GM23338 (cell line): Measurements from ENCODE around the gene TRIM67. TPM values are rescaled to one million over a fixed set of nuclear protein-coding genes. Genes with fewer than 3 reads are reported as not detected.

ENCODE experiments used
- ATAC-seq: fragments of 200-7000 bp; cut with Tn5 transposase; 3 replicates; pipeline ENCODE4 v1.9.1; 2020
- DNase-seq: peaks from one replicate; pipeline ENCODE4 v3.0.0-alpha.2; 2015; ENCODE audit warnings: low spot score
- H2AFZ ChIP-seq: fragments of 200-600 bp; sonication (generic); 2 replicates; pipeline ENCODE4 v1.8.0; 2016; ENCODE audit warnings: antibody characterized with exemption, mild to moderate bottlenecking, moderate library complexity
- H3F3A ChIP-seq: fragments of 200-600 bp; sonication (generic); replicated peaks from 2 replicates; pipeline ENCODE4 v1.8.0; 2017; ENCODE audit warnings: antibody characterized with exemption, mixed run types, low read depth
- H3K27ac ChIP-seq: fragments of 200-600 bp; sonication (generic); 2 replicates; pipeline ENCODE4 v1.6.1; 2016; ENCODE audit warnings: low read depth
- H3K27me3 ChIP-seq: fragments of 200-600 bp; sonication (generic); 2 replicates; pipeline ENCODE4 v1.8.0; 2016; ENCODE audit warnings: mild to moderate bottlenecking, mixed run types, moderate library complexity; ENCODE audit not compliant: insufficient read depth
- H3K36me3 ChIP-seq: fragments of 200-600 bp; sonication (generic); 2 replicates; pipeline ENCODE4 v1.8.0; 2016; ENCODE audit warnings: mild to moderate bottlenecking; ENCODE audit not compliant: insufficient read depth
- H3K4me1 ChIP-seq: fragments of 200-600 bp; sonication (generic); 2 replicates; pipeline ENCODE4 v1.8.0; 2016; ENCODE audit warnings: mild to moderate bottlenecking, moderate library complexity; ENCODE audit not compliant: insufficient read depth
- H3K4me2 ChIP-seq: fragments of 200-600 bp; sonication (generic); 2 replicates; pipeline ENCODE4 v1.7.1; 2017; ENCODE audit warnings: mixed run types
- H3K4me3 ChIP-seq: fragments of 200-600 bp; sonication (generic); 2 replicates; pipeline ENCODE4 v1.6.1; 2016; ENCODE audit warnings: mixed run types
- H3K79me2 ChIP-seq: fragments of 200-600 bp; sonication (generic); replicated peaks from 2 replicates; pipeline ENCODE4 v1.8.0; 2017; ENCODE audit warnings: mild to moderate bottlenecking; ENCODE audit not compliant: insufficient read depth
- H3K9me2 ChIP-seq: fragments of 200-600 bp; sonication (generic); 2 replicates; pipeline ENCODE4 v1.8.0; 2017; ENCODE audit not compliant: insufficient read depth
- H4K20me1 ChIP-seq: fragments of 200-600 bp; sonication (generic); replicated peaks from 2 replicates; pipeline ENCODE4 v1.8.0; 2017; ENCODE audit warnings: mild to moderate bottlenecking; ENCODE audit not compliant: insufficient read depth
- H3K27ac Mint-ChIP-seq: 2 replicates; pipeline ENCODE4 v1.8.0; 2020; ENCODE audit warnings: inconsistent platforms, mild to moderate bottlenecking, moderate library complexity, mixed read lengths
- H3K27me3 Mint-ChIP-seq: 3 replicates; pipeline ENCODE4 v1.8.0; 2022; ENCODE audit warnings: low read depth, mild to moderate bottlenecking, moderate library complexity, mixed read lengths, inconsistent platforms; ENCODE audit not compliant: insufficient read depth, poor library complexity
- H3K36me3 Mint-ChIP-seq: 3 replicates; pipeline ENCODE4 v1.8.0; 2021; ENCODE audit warnings: low read depth, mild to moderate bottlenecking, inconsistent platforms, moderate library complexity, mixed read lengths
- H3K4me1 Mint-ChIP-seq: 3 replicates; pipeline ENCODE4 v1.8.0; 2020; ENCODE audit warnings: mild to moderate bottlenecking, inconsistent platforms, mixed read lengths
- H3K4me3 Mint-ChIP-seq: 3 replicates; pipeline ENCODE4 v1.8.0; 2021; ENCODE audit warnings: moderate library complexity, mild to moderate bottlenecking, inconsistent platforms, mixed read lengths
- H3K9me3 Mint-ChIP-seq: 3 replicates; pipeline ENCODE4 v1.8.0; 2020; ENCODE audit warnings: moderate library complexity, mild to moderate bottlenecking, inconsistent platforms, mixed read lengths
- CREB1 ChIP-seq: fragments of 250-450 bp; sonication (Bioruptor Pico); IDR thresholded peaks from 2 replicates; pipeline ENCODE4 v1.5.0; 2020; ENCODE audit warnings: low read depth, mild to moderate bottlenecking, moderate library complexity
- EZH2phosphoT487 ChIP-seq: fragments of 200-600 bp; sonication (generic); IDR thresholded peaks from one replicate; pipeline ENCODE4 v1.8.1; 2018; ENCODE audit warnings: antibody characterized with exemption; ENCODE audit not compliant: unreplicated experiment
- POLR2AphosphoS5 ChIP-seq: IDR thresholded peaks from 2 replicates; pipeline ENCODE4 v1.6.1; 2016; ENCODE audit warnings: antibody characterized with exemption, low read depth
- ZNF114 ChIP-seq: fragments of 250-450 bp; sonication (Bioruptor Pico); IDR thresholded peaks from 2 replicates; pipeline ENCODE4 v1.5.0; 2020; ENCODE audit warnings: mild to moderate bottlenecking, moderate library complexity
- ZNF331 ChIP-seq: fragments of 250-450 bp; sonication (Bioruptor Pico); IDR thresholded peaks from 2 replicates; pipeline ENCODE4 v1.5.0; 2020; ENCODE audit warnings: low read depth, mild to moderate bottlenecking, moderate library complexity
- polyA plus RNA-seq: library from polyadenylated mRNA; unstranded; fragments of >200 nt; fragmentation: Nextera tagmentation; extraction: Ambion mirVana; gene quantifications from 2 replicates; pipeline ENCODE4 v1.2.1, GENCODE V29; 2016
- total RNA-seq: library from RNA; depleted of rRNA; stranded (reverse); fragments of >200 nt; shearing (Covaris generic); gene quantifications from 2 replicates; pipeline ENCODE4 v1.2.3, GENCODE V29; 2014
- TF ChIP-seq, protein P1 (sequence below): fragments of 250-450 bp; sonication (Bioruptor Pico); IDR thresholded peaks from 2 replicates; pipeline ENCODE4 v1.5.0; 2020; ENCODE audit warnings: mild to moderate bottlenecking, moderate library complexity

TRIM67 gene
- total and polyA plus RNA-seq, 2 experiments from 2014 or later: 0.03 TPM; not detected in 1

DNA sequence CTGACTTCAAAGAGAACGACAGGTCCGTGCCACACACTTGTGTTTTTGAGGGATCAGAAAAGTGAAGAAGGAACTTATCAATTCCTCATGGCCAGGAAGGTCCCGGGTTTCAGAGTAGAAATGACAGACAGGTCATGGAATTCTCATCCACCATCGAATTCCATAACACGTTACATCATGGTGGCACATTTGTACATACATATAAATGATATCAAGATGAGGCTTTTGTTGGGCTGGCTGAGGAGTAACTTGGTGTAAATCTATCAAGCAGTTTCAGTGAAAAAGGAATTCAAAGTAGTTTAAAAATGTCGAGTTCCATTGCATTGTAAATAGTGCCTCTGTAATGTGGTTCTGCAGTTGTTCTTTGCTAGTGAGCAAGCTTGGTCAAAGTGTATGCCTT, 56.2 kb downstream of the TRIM67 start:
- no peak overlapping the region for H3K4me3 ChIP-seq
- TF ChIP-seq EZH2phosphoT487 (no peak), CREB1 (CRISPR knock-in tag) (no peak), ZNF331 (CRISPR knock-in tag) (no peak), ZNF114 (CRISPR knock-in tag) (no peak), POLR2AphosphoS5 (no peak)
- TF ChIP-seq, protein P1, sequence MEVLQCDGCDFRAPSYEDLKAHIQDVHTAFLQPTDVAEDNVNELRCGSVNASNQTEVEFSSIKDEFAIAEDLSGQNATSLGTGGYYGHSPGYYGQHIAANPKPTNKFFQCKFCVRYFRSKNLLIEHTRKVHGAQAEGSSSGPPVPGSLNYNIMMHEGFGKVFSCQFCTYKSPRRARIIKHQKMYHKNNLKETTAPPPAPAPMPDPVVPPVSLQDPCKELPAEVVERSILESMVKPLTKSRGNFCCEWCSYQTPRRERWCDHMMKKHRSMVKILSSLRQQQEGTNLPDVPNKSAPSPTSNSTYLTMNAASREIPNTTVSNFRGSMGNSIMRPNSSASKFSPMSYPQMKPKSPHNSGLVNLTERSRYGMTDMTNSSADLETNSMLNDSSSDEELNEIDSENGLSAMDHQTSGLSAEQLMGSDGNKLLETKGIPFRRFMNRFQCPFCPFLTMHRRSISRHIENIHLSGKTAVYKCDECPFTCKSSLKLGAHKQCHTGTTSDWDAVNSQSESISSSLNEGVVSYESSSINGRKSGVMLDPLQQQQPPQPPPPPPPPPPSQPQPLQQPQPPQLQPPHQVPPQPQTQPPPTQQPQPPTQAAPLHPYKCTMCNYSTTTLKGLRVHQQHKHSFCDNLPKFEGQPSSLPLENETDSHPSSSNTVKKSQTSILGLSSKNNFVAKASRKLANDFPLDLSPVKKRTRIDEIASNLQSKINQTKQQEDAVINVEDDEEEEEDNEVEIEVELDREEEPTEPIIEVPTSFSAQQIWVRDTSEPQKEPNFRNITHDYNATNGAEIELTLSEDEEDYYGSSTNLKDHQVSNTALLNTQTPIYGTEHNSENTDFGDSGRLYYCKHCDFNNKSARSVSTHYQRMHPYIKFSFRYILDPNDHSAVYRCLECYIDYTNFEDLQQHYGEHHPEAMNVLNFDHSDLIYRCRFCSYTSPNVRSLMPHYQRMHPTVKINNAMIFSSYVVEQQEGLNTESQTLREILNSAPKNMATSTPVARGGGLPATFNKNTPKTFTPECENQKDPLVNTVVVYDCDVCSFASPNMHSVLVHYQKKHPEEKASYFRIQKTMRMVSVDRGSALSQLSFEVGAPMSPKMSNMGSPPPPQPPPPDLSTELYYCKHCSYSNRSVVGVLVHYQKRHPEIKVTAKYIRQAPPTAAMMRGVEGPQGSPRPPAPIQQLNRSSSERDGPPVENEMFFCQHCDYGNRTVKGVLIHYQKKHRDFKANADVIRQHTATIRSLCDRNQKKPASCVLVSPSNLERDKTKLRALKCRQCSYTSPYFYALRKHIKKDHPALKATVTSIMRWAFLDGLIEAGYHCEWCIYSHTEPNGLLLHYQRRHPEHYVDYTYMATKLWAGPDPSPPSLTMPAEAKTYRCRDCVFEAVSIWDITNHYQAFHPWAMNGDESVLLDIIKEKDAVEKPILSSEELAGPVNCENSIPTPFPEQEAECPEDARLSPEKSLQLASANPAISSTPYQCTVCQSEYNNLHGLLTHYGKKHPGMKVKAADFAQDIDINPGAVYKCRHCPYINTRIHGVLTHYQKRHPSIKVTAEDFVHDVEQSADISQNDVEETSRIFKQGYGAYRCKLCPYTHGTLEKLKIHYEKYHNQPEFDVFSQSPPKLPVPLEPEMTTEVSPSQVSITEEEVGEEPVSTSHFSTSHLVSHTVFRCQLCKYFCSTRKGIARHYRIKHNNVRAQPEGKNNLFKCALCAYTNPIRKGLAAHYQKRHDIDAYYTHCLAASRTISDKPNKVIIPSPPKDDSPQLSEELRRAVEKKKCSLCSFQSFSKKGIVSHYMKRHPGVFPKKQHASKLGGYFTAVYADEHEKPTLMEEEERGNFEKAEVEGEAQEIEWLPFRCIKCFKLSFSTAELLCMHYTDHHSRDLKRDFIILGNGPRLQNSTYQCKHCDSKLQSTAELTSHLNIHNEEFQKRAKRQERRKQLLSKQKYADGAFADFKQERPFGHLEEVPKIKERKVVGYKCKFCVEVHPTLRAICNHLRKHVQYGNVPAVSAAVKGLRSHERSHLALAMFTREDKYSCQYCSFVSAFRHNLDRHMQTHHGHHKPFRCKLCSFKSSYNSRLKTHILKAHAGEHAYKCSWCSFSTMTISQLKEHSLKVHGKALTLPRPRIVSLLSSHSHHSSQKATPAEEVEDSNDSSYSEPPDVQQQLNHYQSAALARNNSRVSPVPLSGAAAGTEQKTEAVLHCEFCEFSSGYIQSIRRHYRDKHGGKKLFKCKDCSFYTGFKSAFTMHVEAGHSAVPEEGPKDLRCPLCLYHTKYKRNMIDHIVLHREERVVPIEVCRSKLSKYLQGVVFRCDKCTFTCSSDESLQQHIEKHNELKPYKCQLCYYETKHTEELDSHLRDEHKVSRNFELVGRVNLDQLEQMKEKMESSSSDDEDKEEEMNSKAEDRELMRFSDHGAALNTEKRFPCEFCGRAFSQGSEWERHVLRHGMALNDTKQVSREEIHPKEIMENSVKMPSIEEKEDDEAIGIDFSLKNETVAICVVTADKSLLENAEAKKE (CRISPR knock-in tag): no peak
- Mint-ChIP-seq H3K4me3 (no peak overlapping the region), H3K36me3 (no peaks in the 10 kb centered on the region), H3K27ac (no peak overlapping the region), H3K4me1 (peaks cover 11% of the 10 kb centered on the region), H3K27me3 (peaks cover 56% of the 10 kb centered on the region), H3K9me3 (no peaks in the 10 kb centered on the region)
- ATAC-seq (no peak), DNase-seq (no peak)
- H3K36me3 ChIP-seq: no peaks in the 10 kb centered on the region
- peaks cover 54% of the 10 kb centered on the region for H3K27me3 ChIP-seq
- H3K4me1 ChIP-seq: no peaks in the 10 kb centered on the region
- H3F3A ChIP-seq: no peaks in the 10 kb centered on the region
- H3K27ac ChIP-seq: no peak overlapping the region
- H4K20me1 ChIP-seq: peaks cover 4% of the 10 kb centered on the region
- no peaks in the 10 kb centered on the region for H3K9me2 ChIP-seq
- H2AFZ ChIP-seq: no peak overlapping the region
- H3K79me2 ChIP-seq: no peaks in the 10 kb centered on the region
- H3K4me2 ChIP-seq: no peak overlapping the region
